ENCODE data around the gene MRPL19. TPM values are rescaled to one million over a fixed set of nuclear protein-coding genes. Genes with fewer than 3 reads are reported as not detected.
"Not testable (repeated sequence)": the region's sequence is repeated elsewhere in the genome, so short reads cannot be mapped to it uniquely, and the experiment has no call there.

Gene MRPL19
- polyA plus RNA-seq, 1 experiment: 13.9 TPM

DNA sequence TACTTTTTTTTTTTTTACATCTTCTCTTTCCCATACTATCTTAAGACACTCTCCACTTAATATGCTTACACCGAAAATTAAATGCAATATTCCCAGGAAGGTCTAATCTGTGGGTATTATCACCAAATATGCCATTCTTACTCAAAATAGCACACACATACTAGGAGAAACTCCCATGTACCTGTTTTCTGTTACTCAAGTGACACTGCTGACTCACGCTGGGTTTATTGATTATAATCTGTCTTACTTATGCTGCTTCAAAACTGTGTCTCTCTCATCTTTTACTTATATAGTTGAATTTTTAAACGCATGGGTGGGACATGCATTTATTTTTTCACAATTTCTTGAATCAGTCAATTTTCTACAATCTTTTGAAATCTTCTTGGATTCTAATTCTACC is 29.9 kb downstream of the MRPL19 start:
- POLR2A ChIA-PET: no interaction called here
- H3K4me3 ChIP-seq (ENCODE audit: low read depth, low read length): no peak overlapping the region
- no peak for DNase-seq (ENCODE audit: low read depth)
- TF ChIP-seq CTCF (IDR thresholded peaks at IDR 0.05; ENCODE audit: insufficient read depth, low read depth, low read length): no peak
- H3K36me3 ChIP-seq (ENCODE audit: control insufficient read depth, insufficient read depth, low read length): no peaks in the 10 kb centered on the region
- CTCF ChIA-PET: interaction anchor here (0.7 to 2.5 kb wide), 13 partner anchors 8 to 213 kb away, joined by 3 to 37 read pairs (median 7); partner anchors contain the start of gene MRPL19
- H3K27me3 ChIP-seq (ENCODE audit: control insufficient read depth, insufficient read depth, low read length): no peaks in the 10 kb centered on the region

- DNase-seq (ENCODE audit: low read depth): no peak
- no peak overlapping the region for H3K4me3 ChIP-seq (ENCODE audit: low read depth, low read length)
- CTCF ChIA-PET: interaction anchor here (0.7 to 2.9 kb wide), 3 partner anchors 11 to 186 kb away, joined by 3 to 18 read pairs (median 7); no protein-coding TSS in a partner anchor
- POLR2A ChIA-PET: no interaction called here
- no peak for TF ChIP-seq CTCF (IDR thresholded peaks at IDR 0.05; ENCODE audit: insufficient read depth, low read depth, low read length)
- no peaks in the 10 kb centered on the region for H3K27me3 ChIP-seq (ENCODE audit: control insufficient read depth, insufficient read depth, low read length)
- peaks cover 2% of the 10 kb centered on the region; the same call in 1 of the 2 replicates for H3K36me3 ChIP-seq (ENCODE audit: control insufficient read depth, insufficient read depth, low read length)
These were observed 33.0 kb downstream of the MRPL19 start for GRCh38 chr2:75679556-75679955.

GRCh38 chr2:75680402-75680801 is 33.8 kb downstream of the MRPL19 start:
- no peak for DNase-seq (ENCODE audit: low read depth)
- no peak for TF ChIP-seq CTCF (IDR thresholded peaks at IDR 0.05; ENCODE audit: insufficient read depth, low read depth, low read length)
- Histone ChIP-seq H3K27me3 (ENCODE audit: control insufficient read depth, insufficient read depth, low read length) (no peaks in the 10 kb centered on the region), H3K4me3 (ENCODE audit: low read depth, low read length) (no peak overlapping the region), H3K36me3 (ENCODE audit: control insufficient read depth, insufficient read depth, low read length) (peaks cover 2% of the 10 kb centered on the region; the same call in 1 of the 2 replicates)
- ChIA-PET CTCF (interaction anchor here (2.9 kb wide), 1 partner anchor 40 kb away, joined by 18 read pairs; no protein-coding TSS in a partner anchor), POLR2A (no interaction called here)

- CTCF ChIA-PET: interaction anchor here (2.6 kb wide), 1 partner anchor 43 kb away, joined by 12 read pairs; no protein-coding TSS in a partner anchor
- POLR2A ChIA-PET; H3K36me3 ChIP-seq (ENCODE audit: control insufficient read depth, insufficient read depth, low read length); H3K27me3 ChIP-seq (ENCODE audit: control insufficient read depth, insufficient read depth, low read length); DNase-seq (ENCODE audit: low read depth); H3K4me3 ChIP-seq (ENCODE audit: low read depth, low read length): not testable (repeated sequence)
These were observed 36.8 kb downstream of the MRPL19 start for GRCh38 chr2:75683430-75683829.

- TF ChIP-seq CTCF (IDR thresholded peaks at IDR 0.05; ENCODE audit: insufficient read depth, low read depth, low read length): no peak
- POLR2A ChIA-PET: no interaction called here
- no peak overlapping the region for H3K4me3 ChIP-seq (ENCODE audit: low read depth, low read length)
- peaks cover 1% of the 10 kb centered on the region; the same call in 1 of the 2 replicates for H3K36me3 ChIP-seq (ENCODE audit: control insufficient read depth, insufficient read depth, low read length)
- CTCF ChIA-PET: interaction anchor here (1.2 to 2.3 kb wide), 2 partner anchors 10 to 12 kb away, joined by 3 to 12 read pairs; no protein-coding TSS in a partner anchor
- H3K27me3 ChIP-seq (ENCODE audit: control insufficient read depth, insufficient read depth, low read length): no peaks in the 10 kb centered on the region
- no peak for DNase-seq (ENCODE audit: low read depth)
These were observed 41.6 kb downstream of the MRPL19 start for GRCh38 chr2:75688196-75688595.

GRCh38 chr2:75698918-75699317 is 52.3 kb downstream of the MRPL19 start:
- no peak for DNase-seq (ENCODE audit: low read depth)
- ChIA-PET CTCF (no interaction called here), POLR2A (no interaction called here)
- peaks cover 1% of the 10 kb centered on the region; the same call in 1 of the 2 replicates for H3K36me3 ChIP-seq (ENCODE audit: control insufficient read depth, insufficient read depth, low read length)
- H3K27me3 ChIP-seq (ENCODE audit: control insufficient read depth, insufficient read depth, low read length): no peaks in the 10 kb centered on the region
- TF ChIP-seq CTCF (IDR thresholded peaks at IDR 0.05; ENCODE audit: insufficient read depth, low read depth, low read length): no peak
- no peak overlapping the region for H3K4me3 ChIP-seq (ENCODE audit: low read depth, low read length)
